T-cell (primary cell): ENCODE results near the gene SLC23A3. TPM values are rescaled to one million over a fixed set of nuclear protein-coding genes. Genes with fewer than 3 reads are reported as not detected.

Source experiments
- ATAC-seq, 4 experiments: fragments of 200-7000 bp in 3 of 4; fragments of 150-1000 bp in 1 of 4; cut with Tn5 transposase; replicated peaks in 1 of 4; 1 replicate in 3 of 4; 2 replicates in 1 of 4; pipeline ENCODE4 v1.10.0; 2021; ENCODE audit warnings: moderate library complexity in 3 of 4, mild to moderate bottlenecking in 2 of 4, moderate number of reproducible peaks in 1 of 4
- CTCF ChIA-PET, 2 donors: fragments of 300-600 bp; sonication (Branson Sonifier 250); formaldehyde crosslinking; loops; one replicate each; lab custom pipeline; 2022; ENCODE audit warnings: antibody characterized with exemption in 2 of 2; lab: Charles Lee
- POLR2A ChIA-PET, 2 donors: fragments of 300-600 bp; sonication (Branson Sonifier 250); formaldehyde crosslinking; loops; one replicate each; lab custom pipeline; 2022; ENCODE audit warnings: antibody characterized with exemption in 2 of 2; lab: Charles Lee
- DNase-seq, 35 experiments: peaks; one replicate each; pipeline versions ENCODE4 v3.0.0 to v3.0.0-alpha.2; 2013 to 2023
- H3K27ac ChIP-seq: one replicate; pipeline ENCODE4 v1.5.1; 2013; ENCODE audit warnings: low read length
- H3K27me3 ChIP-seq, 2 experiments: replicated peaks in 1 of 2; 1 replicate in 1 of 2; 2 replicates in 1 of 2; pipeline versions ENCODE4 v1.6.1 to v1.7.0; 2013; ENCODE audit warnings: low read length in 1 of 2, mixed read lengths in 1 of 2; ENCODE audit not compliant: control insufficient read depth in 2 of 2, insufficient read depth in 2 of 2; ENCODE audit errors: extremely low read depth in 1 of 2
- H3K36me3 ChIP-seq, 2 donors: 1 replicate in 1 of 2; 2 replicates in 1 of 2; pipeline versions ENCODE4 v1.6.1 to v1.7.0; 2013; ENCODE audit warnings: low read length in 1 of 2; ENCODE audit not compliant: control insufficient read depth in 2 of 2, insufficient read depth in 1 of 2; ENCODE audit errors: extremely low read depth in 1 of 2
- H3K4me1 ChIP-seq, 2 experiments: 1 replicate in 1 of 2; 2 replicates in 1 of 2; pipeline versions ENCODE4 v1.6.1 to v1.7.0; 2013; ENCODE audit warnings: low read length in 2 of 2, mixed read lengths in 1 of 2; ENCODE audit not compliant: insufficient read depth in 2 of 2, control insufficient read depth in 1 of 2; ENCODE audit errors: extremely low read depth in 1 of 2
- H3K4me3 ChIP-seq, 2 donors: 1 replicate in 1 of 2; 2 replicates in 1 of 2; pipeline versions ENCODE4 v1.5.1 to v1.7.0; 2013; ENCODE audit warnings: mild to moderate bottlenecking in 2 of 2, low read length in 1 of 2, moderate library complexity in 1 of 2; ENCODE audit not compliant: control insufficient read depth in 1 of 2; ENCODE audit errors: extremely low read depth in 1 of 2
- H3K9me3 ChIP-seq: 2 replicates; pipeline ENCODE4 v1.7.0; 2013
- H3K27ac Mint-ChIP-seq, 2 donors: one replicate each; pipeline ENCODE4 v1.8.0; 2020 to 2021; ENCODE audit warnings: mild to moderate bottlenecking in 2 of 2, mixed read lengths in 2 of 2
- H3K27me3 Mint-ChIP-seq, 2 donors: one replicate each; pipeline ENCODE4 v1.8.0; 2021 to 2022; ENCODE audit warnings: mixed read lengths in 2 of 2
- H3K36me3 Mint-ChIP-seq: one replicate; pipeline ENCODE4 v1.8.0; 2021; ENCODE audit warnings: mixed read lengths
- H3K4me1 Mint-ChIP-seq, 3 donors: one replicate each; pipeline ENCODE4 v1.8.0; 2020 to 2022; ENCODE audit warnings: mixed read lengths in 3 of 3, mild to moderate bottlenecking in 1 of 3
- H3K4me3 Mint-ChIP-seq, 3 donors: one replicate each; pipeline ENCODE4 v1.8.0; 2020 to 2022; ENCODE audit warnings: mild to moderate bottlenecking in 3 of 3, mixed read lengths in 3 of 3, moderate library complexity in 3 of 3
- H3K9me3 Mint-ChIP-seq, 3 donors: one replicate each; pipeline ENCODE4 v1.8.0; 2020 to 2022; ENCODE audit warnings: mixed read lengths in 3 of 3
- WGBS: methylation state at CpG from one replicate; pipeline ENCODE4 v1.1.5; 2013; ENCODE audit warnings: missing lambda C conversion rate; ENCODE audit not compliant: insufficient coverage; 5-methylcytosine and 5-hydroxymethylcytosine counted together
- total RNA-seq, 35 experiments: library from RNA in 6 of 35; stranded (reverse) in 6 of 35; fragments of 120-200 nt in 1 of 35; gene quantifications; one replicate each; pipeline versions ENCODE4 v1.2.1 to v1.2.4 and lab custom pipeline; 2013 to 2026

The SLC23A3 gene
- total RNA-seq, 5 donors from 2014 or later (not counting 1 experiment from before 2014, with no cell fraction given) = 0.54 to 8.7 (median 5.1) TPM

GRCh38 chr2:219178377-219179175, 8.7 kb upstream of the SLC23A3 start:
- ChIA-PET CTCF (interaction anchor here in 1 of 2 donors (0.6 to 1.8 kb wide), 2 partner anchors 14 to 27 kb away, joined by 4 read pairs; no protein-coding TSS in a partner anchor), POLR2A (no interaction called here)
- Mint-ChIP-seq H3K4me1 (peaks cover 78 to 83% (median 78%) of the 10 kb centered on the region in 3 donors), H3K27me3 (no peaks in the 10 kb centered on the region), H3K9me3 (no peaks in the 10 kb centered on the region), H3K36me3 (peaks cover 38% of the 10 kb centered on the region), H3K4me3 (peak overlapping the region; percentile 82 to 95 (median 88)), H3K27ac (peak overlapping the region; percentile 81 to 86)
- DNase-seq (peak in 21 of 35 experiments; percentile 13 to 59 (median 25)), ATAC-seq (peak in 3 of 4 experiments; percentile 1 to 6 (median 3))
- Histone ChIP-seq H3K4me1 (peaks cover 23 to 78% of the 10 kb centered on the region in 2 experiments), H3K36me3 (peaks cover 14 to 56% of the 10 kb centered on the region in 2 donors), H3K27me3 (no peaks in the 10 kb centered on the region), H3K4me3 (peak overlapping the region; percentile 55 to 79), H3K9me3 (no peaks in the 10 kb centered on the region), H3K27ac (peak overlapping the region; percentile 47)
- WGBS = 0% methylated on average over 29 of the region's 45 CpGs

- peaks cover 75 to 80% (median 77%) of the 10 kb centered on the region in 3 donors for H3K4me1 Mint-ChIP-seq
- Histone ChIP-seq H3K36me3 (peaks cover 11 to 56% of the 10 kb centered on the region in 2 donors), H3K4me1 (peaks cover 23 to 80% of the 10 kb centered on the region in 2 experiments), H3K27me3 (no peaks in the 10 kb centered on the region), H3K4me3 (peak within 1 kb of the TSS; percentile 60 to 92), H3K9me3 (no peaks in the 10 kb centered on the region), H3K27ac (peak within 1 kb of the TSS; percentile 88)
- H3K27ac Mint-ChIP-seq = peak within 1 kb of the TSS; percentile 99
- ATAC-seq (peak; percentile 51 to 61 (median 56)), DNase-seq (peak; percentile 59 to 95 (median 75))
- no peaks in the 10 kb centered on the region for H3K27me3 Mint-ChIP-seq
- H3K36me3 Mint-ChIP-seq = peaks cover 38% of the 10 kb centered on the region
- CTCF ChIA-PET = interaction anchor here in 1 of 2 donors (1.0 kb wide), 1 partner anchor 29 kb away, joined by 4 read pairs; the partner anchor contains the start of gene ZFAND2B
- POLR2A ChIA-PET = interaction anchor here in 1 of 2 donors (0.5 to 1.0 kb wide), 2 partner anchors 52 to 75 kb away, joined by 3 read pairs; partner anchors contain the start of genes ANKZF1, ATG9A and TUBA4B
- no peaks in the 10 kb centered on the region for H3K9me3 Mint-ChIP-seq
- H3K4me3 Mint-ChIP-seq = peak within 1 kb of the TSS; percentile 88 to 96 (median 95)
- WGBS = under 1% methylated on average over 54 of the region's 67 CpGs
These were observed 7.9 kb upstream of the SLC23A3 start, which contains the start of gene RETREG2 for GRCh38 chr2:219177552-219178376. RETREG2 (plus strand) TSS chr2:219178275; CDS start chr2:219178353, 78 bp downstream.

GRCh38 chr2:219176818-219177551, 7.2 kb upstream of the SLC23A3 start, which contains the start of gene CNPPD1:
CNPPD1 (minus strand) TSS chr2:219176925; CDS start chr2:219176828, 97 bp downstream.
- Histone ChIP-seq H3K9me3 (no peaks in the 10 kb centered on the region), H3K4me3 (peak within 1 kb of the TSS; percentile 60 to 92), H3K27ac (peak within 1 kb of the TSS; percentile 88), H3K36me3 (peaks cover 8 to 56% of the 10 kb centered on the region in 2 donors), H3K4me1 (peaks cover 23 to 73% of the 10 kb centered on the region in 2 experiments), H3K27me3 (no peaks in the 10 kb centered on the region)
- WGBS = under 1% methylated on average over 60 of the region's 69 CpGs
- no peaks in the 10 kb centered on the region for H3K9me3 Mint-ChIP-seq
- ChIA-PET CTCF (interaction anchor here (0.6 to 3.0 kb wide), 13 partner anchors 17 to 322 kb away, joined by 3 to 26 read pairs (median 5); partner anchors contain the start of genes NHEJ1 (in 2 of the 2), DNAJB2 (in 1 of the 2), GMPPA (in 1 of the 2) and TUBA4A (in 1 of the 2)), POLR2A (interaction anchor here (0.5 to 1.1 kb wide), 11 partner anchors 11 to 117 kb away, joined by 3 to 9 read pairs (median 4); partner anchors contain the start of genes ANKZF1 (in 1 of the 2), ATG9A (in 1 of the 2) and TUBA4A (in 1 of the 2))
- peak; percentile 76 to 93 (median 85) for DNase-seq
- H3K27me3 Mint-ChIP-seq = no peaks in the 10 kb centered on the region
- peak within 1 kb of the TSS; percentile 99 for H3K27ac Mint-ChIP-seq
- H3K36me3 Mint-ChIP-seq = peaks cover 44% of the 10 kb centered on the region
- peak; percentile 77 to 81 (median 79) for ATAC-seq
- H3K4me1 Mint-ChIP-seq = peaks cover 70 to 77% (median 70%) of the 10 kb centered on the region in 3 donors
- peak within 1 kb of the TSS; percentile 88 to 96 (median 92) for H3K4me3 Mint-ChIP-seq

- Mint-ChIP-seq H3K4me3 (peak overlapping the region; percentile 88 to 96 (median 92)), H3K36me3 (peaks cover 43% of the 10 kb centered on the region), H3K27me3 (no peaks in the 10 kb centered on the region), H3K9me3 (no peaks in the 10 kb centered on the region), H3K4me1 (peaks cover 62 to 76% (median 63%) of the 10 kb centered on the region in 3 donors), H3K27ac (peak overlapping the region; percentile 86 to 99)
- H3K4me1 ChIP-seq = peaks cover 23 to 70% of the 10 kb centered on the region in 2 experiments
- WGBS = under 1% methylated on average over 38 of the region's 45 CpGs
- H3K36me3 ChIP-seq = peaks cover 8 to 56% of the 10 kb centered on the region in 2 donors
- CTCF ChIA-PET = interaction anchor here (0.6 to 3.0 kb wide), 16 partner anchors 10 to 323 kb away, joined by 3 to 26 read pairs (median 4); partner anchors contain the start of genes NHEJ1 (in 2 of the 2), DNAJB2 (in 1 of the 2), GMPPA (in 1 of the 2) and TUBA4A (in 1 of the 2)
- ATAC-seq = peak; percentile 13 to 24 (median 19)
- peak overlapping the region; percentile 83 for H3K27ac ChIP-seq
- no peaks in the 10 kb centered on the region for H3K9me3 ChIP-seq
- POLR2A ChIA-PET = interaction anchor here (0.5 to 1.1 kb wide), 11 partner anchors 10 to 1107 kb away, joined by 3 to 9 read pairs (median 4); partner anchors contain the start of genes RUFY4 (in 1 of the 2) and TUBA4A (in 1 of the 2)
- H3K4me3 ChIP-seq = peak overlapping the region; percentile 60 to 92
- H3K27me3 ChIP-seq = no peaks in the 10 kb centered on the region
- DNase-seq = peak in 12 of 35 experiments; percentile 7 to 30 (median 15)
These were observed 6.3 kb upstream of the SLC23A3 start for GRCh38 chr2:219175928-219176817.
